ENCODE data around the gene KIF26A.
"Not testable (repeated sequence)": the region's sequence is repeated elsewhere in the genome, so short reads cannot be mapped to it uniquely, and the experiment has no call there.

The KIF26A gene

GRCh38 chr14:104192146-104192882, 53.9 kb downstream of the KIF26A start:
- no peak for DNase-seq (ENCODE audit: low spot score)

- no peak for DNase-seq (ENCODE audit: low spot score)
Measured at GRCh38 chr14:104192883-104193245, 54.5 kb downstream of the KIF26A start.

GRCh38 chr14:104194016-104194415, 55.6 kb downstream of the KIF26A start:
- no peak for DNase-seq (ENCODE audit: low spot score)

DNA sequence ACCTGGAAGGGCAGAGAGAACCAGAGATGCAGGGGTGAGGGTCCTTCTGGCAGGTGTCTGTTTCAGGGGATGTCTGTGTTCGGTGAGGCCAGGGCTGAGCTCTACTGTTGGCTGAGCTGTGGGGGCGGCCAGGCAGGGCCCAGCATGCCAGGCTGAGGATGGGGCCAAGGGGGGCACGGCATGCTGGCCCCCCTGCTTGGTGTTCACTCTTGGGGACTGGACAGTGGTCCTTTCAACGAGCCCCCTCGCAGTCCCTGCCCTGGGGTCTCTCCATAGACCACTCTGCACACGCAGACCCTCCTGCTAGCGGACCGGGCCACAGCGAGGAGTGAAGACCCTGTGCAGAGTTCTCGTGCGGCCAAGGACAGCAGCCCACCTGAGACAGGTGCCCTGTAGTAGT, 56.3 kb downstream of the KIF26A start:
- no peak for DNase-seq (ENCODE audit: low spot score)

DNA sequence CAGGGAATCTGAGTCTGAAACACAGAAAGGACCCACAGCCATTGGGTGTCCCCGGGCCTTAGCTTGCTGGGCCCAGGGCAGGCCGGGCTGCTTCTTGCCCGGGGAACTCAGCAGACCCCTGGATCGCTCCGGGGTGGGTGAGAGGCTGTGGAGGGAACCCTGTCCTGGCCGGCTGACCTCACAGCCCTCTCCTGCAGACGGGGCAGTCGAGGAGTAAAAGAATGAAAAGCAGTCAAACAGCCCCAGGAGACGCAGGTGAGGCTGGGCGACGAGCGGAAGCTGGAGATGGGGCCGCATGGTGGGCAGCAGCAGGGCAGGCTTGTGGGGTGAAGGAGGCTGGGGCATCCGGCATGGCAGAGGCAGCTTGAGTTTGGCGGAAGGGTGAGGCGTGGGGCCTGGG, 57.0 kb downstream of the KIF26A start:
- DNase-seq (ENCODE audit: low spot score) = no peak

DNA sequence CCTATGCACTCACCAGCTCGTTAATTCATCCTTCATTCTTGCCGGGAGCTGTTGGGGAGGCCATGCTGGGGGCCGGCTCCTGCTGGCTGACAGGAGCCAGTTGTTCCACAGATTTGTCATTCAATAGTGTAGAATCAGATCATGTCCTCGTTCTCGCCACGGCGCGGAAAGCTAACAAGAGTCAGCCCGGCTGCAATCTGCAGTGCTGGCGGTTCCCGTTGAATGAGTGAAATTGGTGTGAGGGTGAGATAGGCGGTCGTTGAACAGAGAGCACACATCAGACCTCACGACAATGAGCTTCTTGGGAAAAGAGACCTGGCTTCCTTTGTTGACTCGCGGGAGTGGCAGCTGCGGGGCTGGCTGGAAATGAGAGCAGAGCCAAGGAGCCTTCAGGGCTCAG, 57.5 kb downstream of the KIF26A start:
- DNase-seq (ENCODE audit: low spot score) = no peak

GRCh38 chr14:104196461-104197140, 58.2 kb downstream of the KIF26A start:
- no peak for DNase-seq (ENCODE audit: low spot score)

GRCh38 chr14:104197449-104198247, 59.3 kb downstream of the KIF26A start:
- no peak for DNase-seq (ENCODE audit: low spot score)

DNA sequence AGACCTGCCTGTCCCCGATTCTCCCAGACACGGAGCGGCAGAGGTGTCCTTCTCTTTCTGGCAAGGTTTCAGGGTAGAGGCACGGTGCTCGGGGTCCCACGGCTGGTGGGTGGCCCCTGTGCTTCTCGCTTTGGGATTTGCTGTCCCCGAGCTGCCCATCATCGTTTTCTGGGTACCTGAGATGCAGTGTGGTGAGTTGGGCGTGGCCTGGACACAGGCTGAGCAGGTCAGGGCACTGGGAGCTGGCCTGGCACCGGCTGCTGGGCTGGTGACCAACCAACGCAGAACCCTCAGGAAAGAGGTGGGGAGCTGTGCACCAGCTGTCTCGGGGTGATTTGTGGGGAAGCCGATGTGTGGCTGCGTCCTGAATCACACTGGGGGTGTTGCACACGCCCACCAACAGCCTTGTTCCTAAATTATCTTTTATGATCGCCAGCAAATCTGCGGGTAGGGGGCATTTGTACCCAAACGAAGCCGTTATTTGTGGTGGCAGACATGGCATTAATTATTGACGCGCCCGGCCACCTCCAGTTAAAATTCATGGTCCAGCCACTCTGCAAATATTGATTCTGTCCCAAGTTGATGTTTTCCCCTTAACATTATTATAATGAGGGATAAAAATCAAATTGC, 61.0 kb downstream of the KIF26A start:
- no peak for DNase-seq (ENCODE audit: low spot score)

GRCh38 chr14:104200106-104200505, 61.7 kb downstream of the KIF26A start:
- DNase-seq (ENCODE audit: low spot score) = no peak

GRCh38 chr14:104200591-104200990, 62.2 kb downstream of the KIF26A start:
- DNase-seq (ENCODE audit: low spot score) = no peak

GRCh38 chr14:104201063-104201462, 62.7 kb downstream of the KIF26A start:
- DNase-seq (ENCODE audit: low spot score) = no peak

DNA sequence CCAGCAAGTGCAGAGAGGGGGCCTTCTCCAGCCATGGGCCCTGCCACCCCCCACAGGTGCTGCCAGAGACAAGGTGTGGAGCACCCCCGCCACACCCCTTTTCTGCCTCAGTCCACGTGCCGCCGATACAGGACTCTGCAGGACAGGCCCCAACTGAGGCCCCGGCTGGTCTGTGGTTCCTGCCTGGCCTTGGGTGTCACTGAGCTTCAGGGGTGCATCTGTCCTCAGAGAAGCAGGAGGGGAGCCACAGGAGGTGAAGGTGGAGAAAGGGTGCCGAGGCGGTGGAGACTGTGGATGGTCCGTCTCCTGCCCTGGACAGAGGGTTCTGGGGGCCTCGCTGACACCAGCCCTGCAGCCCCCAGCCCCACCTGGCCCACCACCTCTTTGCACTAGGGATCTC, 63.1 kb downstream of the KIF26A start:
- DNase-seq (ENCODE audit: low spot score) = no peak

- no peak for DNase-seq (ENCODE audit: low spot score)
Measured at GRCh38 chr14:104202259-104203070, 64.1 kb downstream of the KIF26A start.

DNA sequence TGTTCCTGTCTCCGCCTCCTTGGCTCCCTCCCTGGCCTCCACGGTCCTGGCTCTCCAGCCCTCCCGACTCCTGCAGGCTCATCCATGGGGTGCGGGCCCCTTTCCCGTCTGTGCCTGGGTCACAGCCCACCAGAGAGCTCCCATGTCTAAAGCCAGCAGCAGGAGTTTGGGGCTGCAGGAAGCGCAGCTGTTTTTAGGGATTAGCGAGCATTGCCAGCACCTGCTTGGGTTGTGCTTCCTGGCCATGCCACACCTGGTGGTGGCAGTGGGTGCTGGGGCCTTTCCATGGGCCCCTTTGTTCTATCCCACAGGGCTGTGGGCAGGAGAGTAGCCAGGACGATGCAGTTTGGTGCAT, 64.7 kb downstream of the KIF26A start:
- no peak for DNase-seq (ENCODE audit: low spot score)

GRCh38 chr14:104204660-104205149, 66.3 kb downstream of the KIF26A start:
- DNase-seq (ENCODE audit: low spot score) = no peak

- no peak for DNase-seq (ENCODE audit: low spot score)
Measured at GRCh38 chr14:104205781-104206180, 67.4 kb downstream of the KIF26A start.

DNA sequence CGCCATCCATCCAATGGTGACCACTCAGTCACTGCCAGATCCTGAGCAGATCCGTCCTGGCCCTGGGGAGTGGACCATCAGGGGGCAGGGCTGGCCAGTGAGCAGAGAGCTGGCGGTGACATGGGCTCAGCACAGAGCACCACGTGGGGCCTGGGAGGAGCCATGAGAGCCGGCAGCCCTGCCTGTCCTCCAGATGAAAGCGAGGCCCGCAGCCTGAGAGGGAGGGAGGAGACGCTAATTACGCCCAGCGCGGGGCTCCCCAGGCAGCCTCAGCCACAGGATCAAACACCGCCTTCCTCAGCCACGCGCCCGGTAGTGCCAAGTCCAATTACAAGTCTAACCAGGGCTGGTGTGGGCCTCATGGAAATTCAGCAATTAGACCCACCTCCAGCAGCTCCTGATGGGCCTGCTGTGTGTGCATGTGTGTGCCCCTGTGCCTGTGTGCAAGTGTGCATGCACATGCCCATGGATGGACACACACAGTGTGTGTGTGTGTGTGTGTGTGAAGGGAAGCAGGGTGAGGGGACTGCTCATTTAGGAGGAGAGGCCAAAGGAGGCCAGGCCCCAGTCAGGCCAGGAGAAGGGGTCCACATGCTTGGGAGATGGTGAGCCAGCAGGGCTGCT, 68.0 kb downstream of the KIF26A start:
- DNase-seq (ENCODE audit: low spot score) = no peak

- DNase-seq (ENCODE audit: low spot score) = no peak
Measured at GRCh38 chr14:104207142-104208014, 69.0 kb downstream of the KIF26A start.

DNA sequence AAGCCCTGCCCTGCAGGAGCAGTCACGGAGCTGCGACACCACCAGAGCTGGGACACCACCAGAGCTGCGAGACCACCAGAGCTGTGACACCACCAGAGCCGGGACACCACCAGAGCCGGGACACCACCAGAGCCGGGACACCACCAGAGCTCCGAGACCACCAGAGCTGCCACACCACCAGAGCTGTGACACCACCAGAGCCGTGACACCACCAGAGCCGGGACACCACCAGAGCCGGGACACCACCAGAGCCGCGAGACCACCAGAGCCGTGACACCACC, 69.6 kb downstream of the KIF26A start:
- DNase-seq (ENCODE audit: low spot score) = not testable (repeated sequence)
